Measurements from ENCODE around the gene EPHB1.

Gene EPHB1

GRCh38 chr3:135304378-135304777 is 509.3 kb downstream of the EPHB1 start:
- no peak for DNase-seq (ENCODE audit: low read depth in 1 of 2, low spot score in 1 of 2)

More at GRCh38 chr3:135304378-135304777, 509.3 kb downstream of the EPHB1 start:
- no peaks in the 10 kb centered on the region for H3K27me3 ChIP-seq (ENCODE audit: insufficient read depth, poor library complexity, severe bottlenecking)
- no peak overlapping the region for H3K27ac ChIP-seq (replicated peaks)
- no peak overlapping the region for H3K4me3 ChIP-seq (replicated peaks; ENCODE audit: insufficient read depth, low read length)
- TF ChIP-seq REST (IDR thresholded peaks at IDR 0.05; ENCODE audit: insufficient replicate concordance, low read depth) (no peak), SPI1 (IDR thresholded peaks at IDR 0.05; ENCODE audit: borderline replicate concordance, low read depth) (no peak), GABPA (IDR thresholded peaks at IDR 0.05; ENCODE audit: low read depth) (no peak), POLR2AphosphoS5 (IDR thresholded peaks at IDR 0.05; ENCODE audit: low read depth) (no peak)
- TF ChIP-seq, protein P1, sequence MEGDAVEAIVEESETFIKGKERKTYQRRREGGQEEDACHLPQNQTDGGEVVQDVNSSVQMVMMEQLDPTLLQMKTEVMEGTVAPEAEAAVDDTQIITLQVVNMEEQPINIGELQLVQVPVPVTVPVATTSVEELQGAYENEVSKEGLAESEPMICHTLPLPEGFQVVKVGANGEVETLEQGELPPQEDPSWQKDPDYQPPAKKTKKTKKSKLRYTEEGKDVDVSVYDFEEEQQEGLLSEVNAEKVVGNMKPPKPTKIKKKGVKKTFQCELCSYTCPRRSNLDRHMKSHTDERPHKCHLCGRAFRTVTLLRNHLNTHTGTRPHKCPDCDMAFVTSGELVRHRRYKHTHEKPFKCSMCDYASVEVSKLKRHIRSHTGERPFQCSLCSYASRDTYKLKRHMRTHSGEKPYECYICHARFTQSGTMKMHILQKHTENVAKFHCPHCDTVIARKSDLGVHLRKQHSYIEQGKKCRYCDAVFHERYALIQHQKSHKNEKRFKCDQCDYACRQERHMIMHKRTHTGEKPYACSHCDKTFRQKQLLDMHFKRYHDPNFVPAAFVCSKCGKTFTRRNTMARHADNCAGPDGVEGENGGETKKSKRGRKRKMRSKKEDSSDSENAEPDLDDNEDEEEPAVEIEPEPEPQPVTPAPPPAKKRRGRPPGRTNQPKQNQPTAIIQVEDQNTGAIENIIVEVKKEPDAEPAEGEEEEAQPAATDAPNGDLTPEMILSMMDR (IDR thresholded peaks at IDR 0.05; ENCODE audit: insufficient read depth, low read length): no peak
